HCT116 (cell line): Measurements from ENCODE around the gene PDCL3. TPM values are rescaled to one million over a fixed set of nuclear protein-coding genes. Genes with fewer than 3 reads are reported as not detected.

Experiments used
- ATAC-seq: fragments of 200-7000 bp; cut with Tn5 transposase; 2 replicates; pipeline ENCODE4 v1.9.1; 2020; ENCODE audit warnings: mild to moderate bottlenecking, moderate library complexity
- BruUV-seq: library from RNA; stranded (reverse); fragments of 400-500 nt; replicated peaks from 2 replicates; lab custom pipeline; 2021; lab: Mats Ljungman, UMichigan
- CTCF ChIA-PET: fragments of 300-600 bp; sonication (Branson Sonifier 250); formaldehyde crosslinking; loops from one replicate; lab custom pipeline; 2021; ENCODE audit warnings: antibody characterized with exemption; lab: Charles Lee
- POLR2A ChIA-PET: fragments of 300-600, 350-600 bp; sonication (Branson Sonifier 250); formaldehyde crosslinking; loops from one replicate; lab custom pipeline; 2021; ENCODE audit warnings: antibody characterized with exemption; lab: Charles Lee
- RAD21 ChIA-PET, 2 experiments: fragments of 300-600 bp; sonication (Branson Sonifier 250); formaldehyde crosslinking; loops; one replicate each; lab custom pipeline; 2023; ENCODE audit warnings: low total read pairs in 2 of 2; ENCODE audit not compliant: uncharacterized antibody in 2 of 2, unreplicated experiment in 2 of 2, low non-redundant PET in 1 of 2; lab: Charles Lee
- DNase-seq: peaks from one replicate; pipeline ENCODE4 v3.0.0-alpha.2; 2010; ENCODE audit warnings: low read depth, low spot score
- H2AFZ ChIP-seq: fragments of 200-600 bp; shearing (Covaris generic), sonication (generic); 2 replicates; pipeline ENCODE4 v1.6.1; 2017; ENCODE audit warnings: low read depth, mixed run types, mixed read lengths, antibody characterized with exemption, low read length; ENCODE audit not compliant: poor library complexity, severe bottlenecking
- H3K27ac ChIP-seq: 2 replicates; pipeline ENCODE4 v1.5.1; 2012; ENCODE audit warnings: low read depth, low read length
- H3K27me3 ChIP-seq: fragments of 200-600 bp; sonication (generic); 2 replicates; pipeline ENCODE4 v1.6.1; 2016; ENCODE audit warnings: mixed run types, low read length, mixed read lengths; ENCODE audit not compliant: insufficient read depth
- H3K36me3 ChIP-seq, 2 experiments: fragments of 200-500 bp in 1 of 2; fragments of 200-600 bp in 1 of 2; sonication (Bioruptor generic) in 1 of 2; sonication (generic) in 1 of 2; 2 replicates each; pipeline versions ENCODE4 v1.5.1 to v1.6.1; 2014 to 2016; ENCODE audit warnings: low read length in 2 of 2, inconsistent platforms in 1 of 2, mixed read lengths in 1 of 2, mixed run types in 1 of 2; ENCODE audit not compliant: insufficient read depth in 2 of 2, control insufficient read depth in 1 of 2
- H3K4me1 ChIP-seq, 2 experiments: fragments of 200-600 bp in 1 of 2; sonication (generic) in 1 of 2; 2 replicates each; pipeline versions ENCODE4 v1.5.1 to v1.6.1; 2012 to 2017; ENCODE audit warnings: low read length in 2 of 2, inconsistent platforms in 1 of 2, mild to moderate bottlenecking in 1 of 2, mixed read lengths in 1 of 2, mixed run types in 1 of 2, moderate library complexity in 1 of 2; ENCODE audit not compliant: insufficient read depth in 2 of 2, control insufficient read depth in 1 of 2
- H3K4me2 ChIP-seq: fragments of 200-600 bp; sonication (generic); 2 replicates; pipeline ENCODE4 v1.6.1; 2017; ENCODE audit warnings: mixed run types, low read length, mixed read lengths
- H3K4me3 ChIP-seq, 2 experiments: fragments of 200-600 bp in 1 of 2; sonication (generic) in 1 of 2; replicated peaks in 1 of 2; 2 replicates each; pipeline ENCODE4 v1.5.1; 2011 to 2016; ENCODE audit warnings: low read length in 2 of 2, control low read depth in 1 of 2, low read depth in 1 of 2, mild to moderate bottlenecking in 1 of 2, mixed read lengths in 1 of 2, mixed run types in 1 of 2
- H3K79me2 ChIP-seq: fragments of 200-600 bp; sonication (generic); 2 replicates; pipeline ENCODE4 v1.6.1; 2017; ENCODE audit warnings: mild to moderate bottlenecking, mixed run types, low read length, moderate library complexity, mixed read lengths; ENCODE audit not compliant: insufficient read depth
- H3K9ac ChIP-seq: fragments of 200-600 bp; sonication (generic); 2 replicates; pipeline ENCODE4 v1.6.1; 2016; ENCODE audit warnings: low read length, mixed read lengths
- H3K9me2 ChIP-seq: fragments of 200-600 bp; sonication (generic), shearing (Covaris generic); 2 replicates; pipeline ENCODE4 v1.6.1; 2017; ENCODE audit warnings: mixed run types, mild to moderate bottlenecking, moderate library complexity; ENCODE audit not compliant: insufficient read depth
- H3K9me3 ChIP-seq, 2 experiments: fragments of 200-500 bp in 1 of 2; fragments of 200-600 bp in 1 of 2; sonication (Bioruptor generic) in 1 of 2; sonication (generic) in 1 of 2; 2 replicates each; pipeline ENCODE4 v1.6.1; 2014 to 2017; ENCODE audit warnings: low read length in 2 of 2, mixed read lengths in 2 of 2, inconsistent platforms in 1 of 2, low read depth in 1 of 2, mild to moderate bottlenecking in 1 of 2, mixed run types in 1 of 2, moderate library complexity in 1 of 2; ENCODE audit not compliant: control insufficient read depth in 1 of 2, insufficient read depth in 1 of 2
- H4K20me1 ChIP-seq: fragments of 200-600 bp; sonication (generic), shearing (Covaris generic); 2 replicates; pipeline ENCODE4 v1.6.1; 2017; ENCODE audit warnings: mixed run types, mild to moderate bottlenecking, moderate library complexity; ENCODE audit not compliant: insufficient read depth
- CBX3 ChIP-seq: IDR thresholded peaks from 2 replicates; pipeline ENCODE4 v1.6.1; 2012; ENCODE audit warnings: low read depth
- EGR1 ChIP-seq: IDR thresholded peaks from 2 replicates; pipeline ENCODE4 v1.6.1; 2012; ENCODE audit warnings: low read depth
- ELF1 ChIP-seq: IDR thresholded peaks from 2 replicates; pipeline ENCODE4 v1.6.1; 2012; ENCODE audit warnings: low read depth, borderline replicate concordance
- EZH2 ChIP-seq: fragments of 200-600 bp; sonication (generic); IDR thresholded peaks from 2 replicates; pipeline ENCODE4 v1.6.1; 2017; ENCODE audit warnings: antibody characterized with exemption, mixed run types
- EZH2phosphoT487 ChIP-seq: fragments of 200-600 bp; IDR thresholded peaks from 2 replicates; pipeline ENCODE4 v1.6.1; 2018; ENCODE audit warnings: antibody characterized with exemption, borderline replicate concordance
- FOSL1 ChIP-seq: IDR thresholded peaks from 2 replicates; pipeline ENCODE4 v1.6.1; 2012; ENCODE audit warnings: low read depth
- POLR2A ChIP-seq: IDR thresholded peaks from 2 replicates; pipeline ENCODE4 v1.7.0; 2011; ENCODE audit warnings: borderline replicate concordance; ENCODE audit not compliant: insufficient read depth, insufficient read length; ENCODE audit errors: extremely low read depth
- RAD21 ChIP-seq: IDR thresholded peaks from 2 replicates; pipeline ENCODE4 v1.6.1; 2012; ENCODE audit warnings: low read depth, mild to moderate bottlenecking
- intact Hi-C: fragments of 100-400 bp; cut with micrococcal nuclease; formaldehyde crosslinking; loops from 2 replicates; pipeline ENCODE4 v1.10.0; 2022
- total RNA-seq: library from RNA; stranded (reverse); gene quantifications from one replicate; pipeline ENCODE4 v1.2.1, GENCODE V29; 2021; ENCODE audit not compliant: unreplicated experiment
- TF ChIP-seq, protein P1 (sequence below): IDR thresholded peaks from 2 replicates; pipeline ENCODE4 v1.6.1; 2012
- TF ChIP-seq, protein P2 (sequence below): IDR thresholded peaks from 2 replicates; pipeline ENCODE4 v1.6.1; 2011; ENCODE audit warnings: mild to moderate bottlenecking, low read length, moderate library complexity; ENCODE audit not compliant: insufficient replicate concordance; ENCODE audit errors: extremely low read depth
- TF ChIP-seq, protein P3 (sequence below): IDR thresholded peaks from 2 replicates; pipeline ENCODE4 v1.6.1; 2012

PDCL3 gene
- total RNA-seq, 1 experiment from 2014 or later = 26.3 TPM

DNA sequence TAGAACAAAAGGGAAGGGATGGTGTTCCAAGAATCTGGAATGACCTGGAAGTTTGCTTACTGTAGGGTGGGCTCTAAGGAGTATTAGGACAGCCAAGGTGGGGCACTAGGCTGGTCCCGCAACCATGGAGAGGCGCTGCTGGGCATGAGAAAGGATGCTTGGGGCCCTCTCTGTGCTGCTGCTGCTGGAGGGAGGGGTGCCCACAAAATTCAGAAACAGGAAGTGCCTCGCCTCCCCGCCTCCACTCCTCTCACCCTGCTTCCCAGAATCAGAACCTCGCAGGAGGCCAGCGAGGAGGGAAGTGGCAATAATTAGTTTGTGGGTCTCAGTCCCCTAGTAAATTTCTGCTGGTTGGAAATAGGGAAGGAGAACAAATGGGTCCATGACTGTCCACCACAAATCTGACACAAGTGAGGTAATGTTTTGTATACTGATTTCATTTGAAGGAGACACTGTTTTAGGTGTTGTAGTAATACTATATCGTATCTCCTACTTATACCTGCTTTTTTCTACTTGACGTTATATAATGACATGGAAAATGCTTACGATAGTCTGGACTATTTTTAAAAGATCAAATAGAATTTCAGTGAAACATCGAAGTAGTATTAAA, 7.9 kb upstream of the PDCL3 start:
- H3K9me2 ChIP-seq = no peaks in the 10 kb centered on the region
- intact Hi-C loops = no loop called here
- no peaks in the 10 kb centered on the region for H3K36me3 ChIP-seq
- no peaks in the 10 kb centered on the region for H4K20me1 ChIP-seq
- no TSS peak for BruUV-seq
- POLR2A ChIA-PET = no interaction called here
- H3K79me2 ChIP-seq = no peaks in the 10 kb centered on the region
- CTCF ChIA-PET = no interaction called here
- DNase-seq = no peak
- no peaks in the 10 kb centered on the region for H3K27me3 ChIP-seq
- H3K9ac ChIP-seq = no peak overlapping the region
- H3K4me3 ChIP-seq = no peak overlapping the region
- no peak for ATAC-seq
- H3K4me2 ChIP-seq = no peak overlapping the region
- no peak overlapping the region for H3K27ac ChIP-seq
- TF ChIP-seq EZH2 (no peak), ELF1 (no peak), RAD21 (no peak), EZH2phosphoT487 (no peak), POLR2A (no peak), CBX3 (no peak), EGR1 (no peak), FOSL1 (no peak)
- TF ChIP-seq, protein P1, sequence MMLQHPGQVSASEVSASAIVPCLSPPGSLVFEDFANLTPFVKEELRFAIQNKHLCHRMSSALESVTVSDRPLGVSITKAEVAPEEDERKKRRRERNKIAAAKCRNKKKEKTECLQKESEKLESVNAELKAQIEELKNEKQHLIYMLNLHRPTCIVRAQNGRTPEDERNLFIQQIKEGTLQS = no peak
- TF ChIP-seq, protein P2, sequence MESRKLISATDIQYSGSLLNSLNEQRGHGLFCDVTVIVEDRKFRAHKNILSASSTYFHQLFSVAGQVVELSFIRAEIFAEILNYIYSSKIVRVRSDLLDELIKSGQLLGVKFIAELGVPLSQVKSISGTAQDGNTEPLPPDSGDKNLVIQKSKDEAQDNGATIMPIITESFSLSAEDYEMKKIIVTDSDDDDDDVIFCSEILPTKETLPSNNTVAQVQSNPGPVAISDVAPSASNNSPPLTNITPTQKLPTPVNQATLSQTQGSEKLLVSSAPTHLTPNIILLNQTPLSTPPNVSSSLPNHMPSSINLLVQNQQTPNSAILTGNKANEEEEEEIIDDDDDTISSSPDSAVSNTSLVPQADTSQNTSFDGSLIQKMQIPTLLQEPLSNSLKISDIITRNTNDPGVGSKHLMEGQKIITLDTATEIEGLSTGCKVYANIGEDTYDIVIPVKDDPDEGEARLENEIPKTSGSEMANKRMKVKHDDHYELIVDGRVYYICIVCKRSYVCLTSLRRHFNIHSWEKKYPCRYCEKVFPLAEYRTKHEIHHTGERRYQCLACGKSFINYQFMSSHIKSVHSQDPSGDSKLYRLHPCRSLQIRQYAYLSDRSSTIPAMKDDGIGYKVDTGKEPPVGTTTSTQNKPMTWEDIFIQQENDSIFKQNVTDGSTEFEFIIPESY = no peak
- TF ChIP-seq, protein P3, sequence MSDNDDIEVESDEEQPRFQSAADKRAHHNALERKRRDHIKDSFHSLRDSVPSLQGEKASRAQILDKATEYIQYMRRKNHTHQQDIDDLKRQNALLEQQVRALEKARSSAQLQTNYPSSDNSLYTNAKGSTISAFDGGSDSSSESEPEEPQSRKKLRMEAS = no peak
- no peaks in the 10 kb centered on the region for H3K4me1 ChIP-seq
- H3K9me3 ChIP-seq = no peaks in the 10 kb centered on the region
- RAD21 ChIA-PET = no interaction called here
- H2AFZ ChIP-seq = no peak overlapping the region
